Glomerular visceral epithelial cell (primary cell): ENCODE data around the gene BARHL1.

Experiments
- DNase-seq: peaks from one replicate; pipeline ENCODE4 v3.0.0-alpha.2; 2016; ENCODE audit errors: extremely low spot score

BARHL1 gene

DNA sequence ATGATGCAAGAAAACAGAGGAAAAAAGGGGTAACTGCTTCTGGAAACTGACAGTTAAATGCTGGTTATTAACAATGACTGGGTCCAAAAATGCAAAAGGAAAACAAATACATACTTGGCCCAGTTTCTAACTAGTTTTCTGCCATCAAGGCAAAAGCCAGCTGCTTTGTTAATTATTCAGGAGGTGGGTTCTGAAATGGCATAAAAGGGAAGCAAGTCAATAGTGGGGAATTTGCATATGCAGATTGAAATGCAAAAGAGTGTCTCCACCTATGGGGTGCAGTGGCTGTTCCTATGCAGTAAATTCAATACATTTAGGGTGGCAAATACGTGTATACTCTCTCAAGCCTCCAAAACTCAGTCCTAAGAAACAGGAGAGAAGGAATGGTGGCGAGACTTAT is 33.4 kb downstream of the BARHL1 start:
- DNase-seq, result no peak

DNA sequence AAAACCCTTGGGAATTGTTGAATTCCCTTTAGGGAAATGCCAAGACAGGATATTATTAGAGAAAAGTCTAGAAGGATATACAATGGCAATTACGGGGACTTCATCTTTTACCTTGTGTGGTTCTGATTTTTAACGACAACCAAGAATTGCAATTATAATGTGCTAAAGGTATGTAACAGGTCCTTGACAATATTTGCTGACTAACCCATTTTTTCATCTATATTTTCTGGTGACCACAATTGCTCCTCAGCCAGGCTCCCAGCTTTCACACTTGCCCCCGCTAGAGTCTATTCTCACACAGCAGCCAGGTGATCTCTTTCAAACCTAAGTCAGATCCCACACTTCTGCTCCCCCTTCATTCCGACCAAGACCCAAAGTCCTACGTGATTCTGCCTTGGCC is 34.3 kb downstream of the BARHL1 start:
- no peak for DNase-seq

DNA sequence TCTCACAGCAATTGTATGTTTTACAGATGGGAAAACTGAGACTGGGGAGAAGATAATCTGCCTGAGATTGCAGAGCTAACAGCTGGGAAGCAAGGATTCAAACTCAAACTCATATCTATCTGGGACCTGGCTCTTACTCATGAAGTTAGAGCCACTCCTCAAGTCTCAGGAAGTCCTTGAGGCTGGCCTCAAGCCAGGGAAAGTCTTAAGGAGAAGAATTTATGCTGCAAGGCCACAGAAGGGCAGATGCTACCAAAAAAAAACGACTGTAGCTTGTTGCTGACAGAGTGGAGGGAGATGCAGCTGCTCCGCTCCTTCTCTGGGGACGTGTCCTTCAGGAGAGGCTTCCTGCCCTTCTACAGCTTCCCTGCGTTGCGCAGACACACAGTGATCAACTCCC is 39.8 kb downstream of the BARHL1 start:
- peak; percentile 12 for DNase-seq

DNA sequence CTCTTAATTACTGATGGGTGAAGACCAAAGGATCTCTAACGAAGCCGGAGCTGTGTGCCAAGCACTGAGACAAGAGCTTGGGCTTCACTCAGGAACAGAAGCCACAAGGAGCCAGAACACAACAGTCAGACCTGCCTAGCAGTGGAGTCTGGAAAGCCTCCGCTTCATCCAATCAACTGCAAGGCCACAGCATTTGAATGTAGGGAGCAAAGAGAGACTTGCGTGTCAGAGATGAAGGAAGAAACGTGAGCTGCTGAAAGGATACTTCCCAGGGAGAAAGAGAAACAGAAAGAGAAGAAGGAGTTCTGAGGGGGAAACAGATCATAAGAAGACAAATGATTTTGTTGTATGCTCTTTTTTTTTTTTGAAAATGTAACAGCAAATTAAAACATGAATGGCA is 43.9 kb downstream of the BARHL1 start:
- no peak for DNase-seq

DNA sequence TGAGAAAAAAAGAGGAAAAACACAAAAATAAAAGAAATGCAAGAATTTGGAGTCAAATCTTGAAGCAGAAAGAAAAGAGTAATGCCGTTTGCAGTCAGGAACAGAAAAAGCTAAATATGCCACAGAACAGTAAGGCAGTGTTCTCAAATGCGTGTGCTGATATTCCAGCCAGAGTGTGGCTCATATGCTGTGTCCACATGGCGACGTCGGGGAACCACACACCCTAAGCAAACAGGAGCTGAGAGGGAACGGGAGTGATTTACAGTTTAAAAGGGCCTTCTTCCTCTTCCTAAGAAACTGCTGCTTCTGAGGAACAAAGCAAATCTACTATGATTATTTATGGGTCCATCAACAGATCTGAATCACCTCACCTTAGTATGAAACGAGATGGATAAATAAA is 44.7 kb downstream of the BARHL1 start:
- DNase-seq, result no peak

DNA sequence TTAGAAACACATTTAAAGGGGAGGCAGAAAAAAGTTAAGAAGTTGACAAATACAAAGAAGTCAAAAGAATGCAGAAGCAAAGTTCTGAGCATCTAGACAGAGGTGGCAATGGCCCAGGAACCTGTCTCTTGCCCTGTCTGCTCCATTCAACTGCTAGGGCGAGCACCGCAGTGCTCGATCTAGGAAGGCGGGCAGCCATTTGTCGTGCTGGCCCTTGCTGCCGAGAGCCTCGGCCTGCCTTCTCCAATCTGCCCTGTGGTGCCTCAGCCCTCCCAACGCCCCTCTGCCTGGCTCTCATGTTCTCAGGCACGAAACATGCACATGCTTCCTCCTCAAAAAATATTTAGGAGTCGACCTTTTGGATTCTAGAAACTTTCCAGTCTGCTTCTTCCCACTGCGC is 45.2 kb downstream of the BARHL1 start:
- DNase-seq, result no peak

DNA sequence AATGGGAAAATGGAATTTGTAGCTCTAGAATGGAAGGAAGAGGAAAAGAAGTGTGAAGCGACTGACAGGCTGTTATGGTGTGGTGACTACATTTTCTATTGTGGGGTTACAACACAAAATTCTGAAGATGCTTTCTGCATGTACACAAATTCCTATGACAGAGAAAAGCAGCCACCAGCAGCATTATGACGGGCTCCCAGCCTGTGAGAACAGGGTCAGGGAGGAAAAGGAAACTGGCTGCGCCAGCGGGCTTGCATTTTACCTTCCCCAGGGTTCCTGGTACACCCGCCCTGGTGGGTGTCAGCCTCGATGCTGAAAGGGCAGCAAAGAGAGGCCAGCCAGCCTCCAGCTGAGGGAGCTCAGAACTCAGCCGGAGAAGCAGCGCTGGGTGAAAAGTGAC is 46.3 kb downstream of the BARHL1 start:
- DNase-seq, result no peak

DNA sequence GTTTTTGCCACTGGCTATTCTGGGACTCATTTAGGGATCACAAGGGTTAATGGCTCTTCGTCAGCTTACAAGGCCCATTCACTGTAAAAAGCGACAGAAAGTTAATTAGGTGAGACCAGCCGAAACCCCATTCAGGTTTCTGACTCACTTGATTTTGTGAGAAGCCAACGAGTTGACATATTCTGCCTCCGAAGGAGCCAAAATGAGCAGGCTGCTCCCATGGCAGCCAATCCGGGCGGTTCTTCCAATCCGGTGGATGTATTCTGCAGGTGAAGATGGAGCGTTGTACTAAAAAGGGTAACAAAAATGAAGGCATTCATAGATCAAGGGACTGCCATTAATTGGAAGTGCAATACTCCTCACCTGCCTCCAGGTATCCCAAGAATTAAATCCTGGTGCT is 47.7 kb downstream of the BARHL1 start:
- no peak for DNase-seq

DNA sequence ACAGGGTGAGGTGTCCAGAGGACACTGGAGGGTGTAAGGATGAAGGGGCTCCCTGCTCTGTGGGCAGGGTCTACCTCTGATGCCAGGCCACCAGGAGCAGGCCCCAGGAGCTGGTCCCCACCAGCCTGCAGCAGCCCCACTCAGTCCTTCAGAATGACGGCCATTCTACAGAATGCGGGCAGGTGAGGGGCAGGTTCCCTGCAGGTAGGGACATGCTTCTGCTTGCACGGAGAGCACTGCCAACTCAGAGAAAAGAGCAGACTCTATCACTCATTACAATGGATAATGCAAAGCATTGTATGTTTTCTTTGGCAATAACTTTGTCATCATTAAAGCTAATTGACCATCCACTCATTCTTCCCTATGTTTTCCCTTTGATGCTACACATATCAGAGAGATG is 48.4 kb downstream of the BARHL1 start:
- DNase-seq, result no peak

DNA sequence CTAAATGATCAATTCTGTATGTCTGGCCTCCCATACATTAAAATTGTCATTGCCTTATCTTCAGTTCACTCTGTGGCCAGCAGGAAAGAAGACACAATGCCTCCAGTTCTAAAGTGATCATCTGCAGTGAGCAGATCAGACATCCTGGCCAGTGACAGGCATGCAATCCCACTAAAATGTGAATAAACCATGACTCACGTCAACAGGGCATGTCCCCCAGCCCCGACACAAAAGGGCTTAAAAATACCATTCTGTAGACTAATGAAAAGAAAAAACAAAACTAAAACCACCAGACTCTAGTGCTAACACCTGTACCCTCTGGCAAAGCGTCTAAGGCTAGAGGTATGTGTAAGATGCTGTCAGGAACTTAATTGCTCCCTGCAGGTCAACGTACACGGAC is 48.9 kb downstream of the BARHL1 start:
- peak; percentile 77 for DNase-seq

DNA sequence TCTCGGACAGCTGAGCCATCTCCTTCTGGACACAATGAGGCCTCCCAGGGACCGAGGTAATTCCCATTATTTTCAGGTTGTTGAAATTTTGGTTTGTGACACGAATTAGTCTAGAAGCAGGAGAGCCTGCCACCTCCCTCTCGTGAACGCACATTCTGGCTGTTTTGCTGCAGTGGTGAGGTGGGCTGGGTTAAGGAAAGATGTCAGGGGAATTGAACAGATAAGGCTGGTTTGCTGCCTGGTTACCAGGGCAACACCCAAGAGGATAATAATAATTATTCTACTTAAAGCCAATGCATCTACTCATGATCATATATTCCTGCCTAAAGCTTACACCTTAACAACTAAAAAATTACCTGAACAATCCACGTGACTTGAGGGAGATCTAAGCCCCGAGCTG is 49.3 kb downstream of the BARHL1 start:
- no peak for DNase-seq

DNA sequence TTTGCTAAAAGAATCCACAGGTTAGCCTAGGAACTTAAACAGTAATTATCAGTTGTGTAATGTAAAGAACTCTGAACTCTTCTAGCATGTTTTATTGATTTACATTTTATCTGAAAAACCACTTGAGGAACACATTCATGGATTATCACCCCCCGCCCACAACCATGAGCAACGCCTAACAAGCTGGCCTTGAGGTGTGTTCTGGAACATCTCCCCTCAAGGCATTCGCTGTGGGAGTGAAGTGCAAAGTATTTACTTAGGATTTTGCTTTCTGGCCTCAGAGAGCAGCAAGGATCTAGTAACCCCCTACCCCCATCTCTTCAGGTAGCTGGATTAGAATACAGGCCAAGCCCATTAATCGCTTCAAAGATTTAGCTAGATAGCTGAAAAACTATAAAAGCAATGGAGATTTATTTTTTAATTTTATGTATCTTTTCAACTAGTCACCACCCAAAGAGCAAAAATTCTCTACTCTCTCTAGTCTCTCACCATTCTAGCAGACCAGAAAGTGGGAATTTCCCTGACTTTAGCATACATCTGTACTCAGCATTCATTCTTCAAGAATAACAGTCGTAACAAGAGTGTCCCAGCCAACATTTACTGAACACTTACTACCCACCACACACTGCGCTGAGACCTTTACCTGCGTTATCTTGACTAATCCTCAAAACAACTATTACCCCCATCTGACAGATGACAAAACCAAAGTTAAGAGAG is 50.2 kb downstream of the BARHL1 start:
- DNase-seq, result no peak

DNA sequence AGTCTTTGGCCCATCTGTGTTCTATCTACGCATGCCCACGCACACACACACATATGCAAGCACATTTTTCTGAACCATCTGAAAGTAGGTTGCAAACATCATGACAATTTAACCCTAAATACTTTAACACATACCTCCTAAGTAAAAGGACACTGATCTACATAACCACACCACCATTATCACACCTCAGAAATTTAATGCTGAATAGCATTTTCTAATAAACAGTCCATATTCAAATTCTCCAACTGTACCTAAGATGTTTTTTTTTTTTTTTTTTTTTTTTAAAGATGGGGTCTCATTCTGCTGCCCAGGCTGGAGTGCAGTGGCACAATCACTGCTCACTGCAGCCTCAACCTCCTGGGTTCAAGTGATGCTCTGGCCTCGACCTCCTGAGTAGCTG is 51.9 kb downstream of the BARHL1 start:
- no peak for DNase-seq

DNA sequence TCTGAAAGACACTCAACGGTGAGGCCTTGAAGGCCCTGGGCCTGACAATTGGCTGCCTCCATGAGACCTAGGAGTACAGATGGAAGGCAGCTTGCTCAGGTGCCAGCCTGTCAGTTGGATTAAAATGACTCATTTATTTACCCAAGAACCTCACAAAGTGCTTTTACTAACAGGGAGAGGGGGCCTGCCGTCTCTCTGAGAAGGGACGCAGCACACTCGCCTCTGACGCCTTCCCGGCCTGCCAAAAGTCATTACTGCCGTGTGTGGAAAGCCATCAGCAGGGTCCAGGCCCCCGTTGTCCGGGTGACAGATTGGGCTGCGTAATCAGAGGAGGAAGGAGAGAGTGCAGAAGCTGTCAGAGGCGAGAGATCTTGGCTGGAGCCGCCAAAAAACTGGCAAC is 54.9 kb downstream of the BARHL1 start:
- no peak for DNase-seq

DNA sequence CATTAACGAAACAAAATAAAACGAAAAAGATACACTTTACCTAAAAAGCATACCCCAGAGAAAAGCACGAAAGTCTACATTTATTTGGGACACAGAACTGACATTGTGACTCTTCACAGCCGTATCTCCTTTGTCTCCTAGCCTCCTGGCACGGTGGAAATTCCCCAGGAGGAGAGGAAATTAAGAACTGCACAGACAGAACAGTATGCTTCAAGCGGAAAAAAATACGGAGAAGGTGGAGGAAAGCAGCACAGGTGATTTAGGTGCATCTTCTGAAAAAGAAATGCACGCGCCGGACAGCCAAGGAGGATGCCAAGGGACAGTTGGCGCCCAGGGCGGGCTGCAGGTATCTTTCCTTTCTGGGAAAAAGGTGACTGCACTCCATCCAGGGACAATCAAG is 55.4 kb downstream of the BARHL1 start:
- DNase-seq, result no peak

DNA sequence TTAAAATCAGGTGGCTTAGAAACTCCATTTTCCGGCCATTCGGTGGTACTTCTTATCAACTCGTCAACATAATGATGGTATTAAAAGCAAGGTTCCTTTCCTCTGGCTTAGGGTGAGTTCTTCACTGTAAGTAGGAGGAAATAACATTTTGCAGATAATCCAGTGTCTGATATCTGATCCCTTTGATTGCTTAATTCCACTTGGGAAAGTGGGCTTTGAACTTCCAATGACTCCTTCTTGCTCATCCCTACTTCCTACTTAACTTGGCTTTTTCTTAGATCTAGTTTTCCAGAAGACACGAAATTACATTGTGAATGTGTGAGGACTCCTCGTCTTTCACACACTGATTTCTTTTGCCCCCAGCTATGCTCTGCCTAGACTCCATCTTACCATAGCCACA is 55.8 kb downstream of the BARHL1 start:
- DNase-seq, result no peak

DNA sequence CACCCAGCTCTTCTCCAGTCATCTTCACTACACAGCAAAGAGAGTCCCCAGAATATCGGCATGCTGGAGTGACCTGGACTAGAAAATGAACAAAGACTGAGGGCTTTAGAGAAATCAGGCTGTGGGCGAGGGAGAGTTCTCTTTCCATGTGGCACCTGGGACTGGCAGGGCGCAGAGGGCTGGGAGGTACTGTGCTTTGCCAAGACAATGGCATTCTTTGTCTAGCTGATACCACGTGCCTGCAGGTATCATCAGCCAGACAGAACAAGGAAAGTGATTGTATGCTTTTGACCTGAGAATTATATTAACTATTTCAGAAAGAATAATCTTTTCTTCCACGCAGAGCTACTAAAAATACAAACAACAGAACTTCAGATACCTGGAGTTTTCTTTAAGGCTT is 56.9 kb downstream of the BARHL1 start:
- no peak for DNase-seq
